ENCODE results near the gene ZNF689. TPM values are rescaled to one million over a fixed set of nuclear protein-coding genes. Genes with fewer than 3 reads are reported as not detected.

ZNF689 gene
- total RNA-seq, 4 donors from 2014 or later = 9.7 to 14.7 (median 11.8) TPM

DNA sequence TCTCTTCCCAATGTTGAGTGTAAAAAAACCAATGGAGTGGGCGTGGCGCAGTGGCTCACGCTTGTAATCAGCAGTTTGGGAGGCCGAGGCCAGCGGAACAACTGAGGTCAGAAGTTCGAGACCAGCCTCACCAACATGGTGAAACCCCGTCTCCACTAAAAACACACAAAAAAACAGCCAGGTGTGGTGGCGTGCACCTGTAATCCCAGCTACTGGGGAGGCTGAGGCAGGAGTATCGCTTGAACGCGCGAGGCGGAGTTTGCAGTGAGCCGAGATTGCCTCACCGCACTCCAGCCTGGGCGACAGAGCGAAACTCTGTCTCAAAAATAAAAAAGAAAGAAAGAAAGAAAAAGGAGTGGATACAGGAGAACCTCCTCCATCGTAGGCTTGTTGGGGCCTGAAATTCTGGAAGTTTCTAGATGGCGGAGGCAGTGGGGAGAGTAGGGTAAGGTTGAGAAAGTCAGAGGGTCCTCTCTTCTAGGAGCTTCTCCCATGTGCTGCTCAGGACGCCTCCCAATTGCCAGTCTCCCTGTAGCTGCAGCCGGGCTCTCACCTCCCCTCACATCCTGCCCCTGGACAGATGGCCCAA, 51.3 kb downstream of the ZNF689 start:
- TF ChIP-seq POLR2A (IDR thresholded peaks at IDR 0.05) = no peak
- TF ChIP-seq, protein P1, sequence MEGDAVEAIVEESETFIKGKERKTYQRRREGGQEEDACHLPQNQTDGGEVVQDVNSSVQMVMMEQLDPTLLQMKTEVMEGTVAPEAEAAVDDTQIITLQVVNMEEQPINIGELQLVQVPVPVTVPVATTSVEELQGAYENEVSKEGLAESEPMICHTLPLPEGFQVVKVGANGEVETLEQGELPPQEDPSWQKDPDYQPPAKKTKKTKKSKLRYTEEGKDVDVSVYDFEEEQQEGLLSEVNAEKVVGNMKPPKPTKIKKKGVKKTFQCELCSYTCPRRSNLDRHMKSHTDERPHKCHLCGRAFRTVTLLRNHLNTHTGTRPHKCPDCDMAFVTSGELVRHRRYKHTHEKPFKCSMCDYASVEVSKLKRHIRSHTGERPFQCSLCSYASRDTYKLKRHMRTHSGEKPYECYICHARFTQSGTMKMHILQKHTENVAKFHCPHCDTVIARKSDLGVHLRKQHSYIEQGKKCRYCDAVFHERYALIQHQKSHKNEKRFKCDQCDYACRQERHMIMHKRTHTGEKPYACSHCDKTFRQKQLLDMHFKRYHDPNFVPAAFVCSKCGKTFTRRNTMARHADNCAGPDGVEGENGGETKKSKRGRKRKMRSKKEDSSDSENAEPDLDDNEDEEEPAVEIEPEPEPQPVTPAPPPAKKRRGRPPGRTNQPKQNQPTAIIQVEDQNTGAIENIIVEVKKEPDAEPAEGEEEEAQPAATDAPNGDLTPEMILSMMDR (IDR thresholded peaks at IDR 0.05) = no peak
- Histone ChIP-seq H3K4me1 (peaks cover 11 to 16% of the 10 kb centered on the region in 2 donors), H3K27me3 (no peaks in the 10 kb centered on the region), H3K36me3 (peaks cover 11% of the 10 kb centered on the region in 2 donors), H3K27ac (peak overlapping the region in 2 of 3 donors; percentile 37 to 42), H3K9me3 (no peaks in the 10 kb centered on the region), H3K4me3 (replicated peaks in 1 of 3) (no peak overlapping the region)
- 88 to 90% methylated on average over 21 of the region's 21 CpGs for WGBS, 2 donors
- intact Hi-C loops (cut with DNase I) = no loop called here
- no peak for DNase-seq

DNA sequence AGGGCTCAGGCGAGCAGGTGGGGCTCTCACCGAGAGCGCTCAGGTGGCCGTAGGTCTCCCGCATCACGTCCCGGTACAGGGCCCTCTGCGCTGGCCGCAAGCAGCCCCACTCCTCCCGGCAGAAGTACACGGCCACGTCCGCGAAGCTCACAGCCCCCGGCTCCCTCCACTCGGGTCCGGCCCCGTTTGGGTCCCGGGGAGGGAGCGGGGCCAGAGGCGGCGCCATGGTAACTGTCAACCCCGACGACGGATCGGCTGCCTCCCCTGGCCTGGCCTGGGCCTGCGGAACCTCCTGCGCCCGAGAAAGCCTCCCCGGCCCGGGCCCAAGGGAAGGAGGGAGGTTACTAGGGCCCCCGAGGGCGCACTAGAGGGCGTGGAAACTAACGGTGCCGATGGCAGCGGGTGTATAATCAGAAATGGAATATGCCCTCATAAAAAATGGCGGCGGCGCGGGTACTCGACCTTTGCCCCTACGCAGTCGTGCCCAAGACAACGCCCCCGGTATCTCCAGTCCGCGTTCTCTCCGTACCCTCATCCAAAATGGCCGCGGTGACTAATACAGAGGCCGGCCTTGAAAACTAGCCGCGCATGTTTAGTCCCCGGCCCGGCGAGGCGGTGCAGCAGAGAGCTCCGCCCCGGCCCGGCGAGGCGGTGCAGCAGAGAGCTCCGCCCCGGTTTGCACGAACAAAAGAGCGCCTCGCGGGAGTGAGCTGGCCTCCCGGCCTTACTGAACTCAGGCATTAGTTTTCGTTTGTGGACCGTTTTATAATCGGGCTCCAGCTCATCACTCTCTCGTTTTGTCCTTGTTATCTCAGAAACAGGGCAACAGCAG, 52.0 kb downstream of the ZNF689 start, which contains the start of gene ZNF764:
Gene ZNF764, minus strand, starts transcription at position 418 of the 832 bp plus-strand sequence. Its CDS starts 192 bp downstream, at position 226.
- 0% methylated on average over 36 to 45 of the region's 74 CpGs for WGBS, 2 donors
- intact Hi-C loops (cut with DNase I) = no loop called here
- Histone ChIP-seq H3K27ac (peak within 1 kb of the TSS; percentile 66 to 92 (median 89)), H3K9me3 (no peaks in the 10 kb centered on the region), H3K4me3 (replicated peaks in 1 of 3) (peak within 1 kb of the TSS; percentile 88 to 99 (median 95)), H3K27me3 (no peaks in the 10 kb centered on the region), H3K4me1 (peaks cover 11 to 16% of the 10 kb centered on the region in 2 donors), H3K36me3 (peaks cover 11% of the 10 kb centered on the region in 2 donors)
- peak in 1 of 2 donors; percentile 59 for TF ChIP-seq POLR2A (IDR thresholded peaks at IDR 0.05)
- TF ChIP-seq, protein P1 (IDR thresholded peaks at IDR 0.05) = peak in 1 of 6 experiments; percentile 6
- peak; percentile 99 for DNase-seq

DNA sequence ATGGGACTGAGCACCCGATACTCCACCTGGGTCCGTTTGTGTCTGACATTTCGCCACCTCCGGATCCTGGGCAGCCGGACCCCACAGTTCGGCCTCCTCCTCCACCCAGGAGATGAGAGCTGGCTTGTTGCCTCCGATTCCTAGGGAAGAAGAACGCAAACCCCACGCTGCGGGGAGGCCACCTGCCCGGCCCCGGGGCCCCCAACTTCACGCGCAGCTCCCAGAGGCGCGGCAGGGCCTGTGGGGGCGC, 52.6 kb downstream of the ZNF689 start:
- no peaks in the 10 kb centered on the region for H3K9me3 ChIP-seq
- H3K27me3 ChIP-seq = no peaks in the 10 kb centered on the region
- TF ChIP-seq, protein P1 (IDR thresholded peaks at IDR 0.05) = no peak
- TF ChIP-seq POLR2A (IDR thresholded peaks at IDR 0.05) = no peak
- H3K27ac ChIP-seq = peak overlapping the region; percentile 66 to 92 (median 89)
- peaks cover 11 to 16% of the 10 kb centered on the region in 2 donors for H3K4me1 ChIP-seq
- peaks cover 11% of the 10 kb centered on the region in 2 donors for H3K36me3 ChIP-seq
- DNase-seq = no peak
- H3K4me3 ChIP-seq (replicated peaks in 1 of 3) = peak overlapping the region; percentile 88 to 99 (median 95)
- intact Hi-C loops (cut with DNase I) = no loop called here
- WGBS, 2 donors = 0 to 2% methylated on average over 1 to 11 of the region's 17 CpGs

DNA sequence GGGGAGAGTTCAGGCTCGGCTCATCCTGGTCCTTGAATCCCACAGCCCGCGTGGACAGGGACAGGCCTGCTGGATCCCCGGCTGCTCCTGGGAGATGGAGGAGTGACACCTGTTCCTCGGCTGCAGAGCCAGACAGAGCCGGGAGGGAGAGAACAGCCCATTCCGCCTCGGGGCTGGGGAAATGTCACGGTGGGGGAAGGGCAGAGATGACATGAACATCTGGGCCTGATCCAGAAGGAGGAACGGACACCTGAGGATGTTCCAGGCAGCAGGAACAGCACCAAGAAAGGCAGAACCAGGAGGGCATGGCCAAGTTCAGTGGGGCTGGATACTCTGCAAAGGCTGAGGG, 54.1 kb downstream of the ZNF689 start:
- H3K36me3 ChIP-seq = peaks cover 11% of the 10 kb centered on the region in 2 donors
- no peaks in the 10 kb centered on the region for H3K9me3 ChIP-seq
- H3K27ac ChIP-seq = no peak overlapping the region
- 81% methylated on average over 10 of the region's 10 CpGs for WGBS, 2 donors
- TF ChIP-seq, protein P1 (IDR thresholded peaks at IDR 0.05) = no peak
- TF ChIP-seq POLR2A (IDR thresholded peaks at IDR 0.05) = no peak
- H3K27me3 ChIP-seq = no peaks in the 10 kb centered on the region
- peaks cover 8 to 16% of the 10 kb centered on the region in 2 donors for H3K4me1 ChIP-seq
- intact Hi-C loops (cut with DNase I) = no loop called here
- no peak for DNase-seq
- no peak overlapping the region for H3K4me3 ChIP-seq (replicated peaks in 1 of 3)

Data from thyroid gland (tissue), 4 donors.